C1 segment of cervical spinal cord (tissue), 14 donors: ENCODE results near the gene KRT23.

Experiments used
- DNase-seq, 14 donors: peaks; one replicate each; lab custom pipeline; 2025; lab: John Stamatoyannopoulos, UW

KRT23 gene

GRCh38 chr17:40937384-40937819 is at the start of gene KRT23:
Gene KRT23 (minus strand): TSS chr17:40937646. CDS start chr17:40936603, 1,043 bp downstream.
- no peak for DNase-seq

DNA sequence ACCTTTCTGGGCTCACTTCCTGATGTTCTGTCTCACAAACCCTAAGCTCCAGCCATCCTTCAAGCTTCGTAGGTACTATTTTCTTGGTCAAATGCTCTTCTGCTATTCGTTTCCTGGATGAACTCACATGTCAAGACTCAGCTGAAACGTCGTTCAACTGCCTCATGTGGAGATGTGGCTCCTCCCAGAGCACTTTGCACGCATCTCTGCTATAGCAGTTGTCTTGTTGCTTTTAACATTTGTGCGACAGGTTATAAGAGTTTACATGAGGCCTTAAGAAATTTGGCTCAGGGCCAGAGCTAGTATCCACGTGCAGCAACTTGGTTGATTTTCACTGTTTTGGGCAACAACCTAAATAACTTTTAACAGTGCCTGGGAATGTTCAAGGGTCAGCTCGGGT is 49.5 kb upstream of the KRT23 start:
- DNase-seq: no peak

DNA sequence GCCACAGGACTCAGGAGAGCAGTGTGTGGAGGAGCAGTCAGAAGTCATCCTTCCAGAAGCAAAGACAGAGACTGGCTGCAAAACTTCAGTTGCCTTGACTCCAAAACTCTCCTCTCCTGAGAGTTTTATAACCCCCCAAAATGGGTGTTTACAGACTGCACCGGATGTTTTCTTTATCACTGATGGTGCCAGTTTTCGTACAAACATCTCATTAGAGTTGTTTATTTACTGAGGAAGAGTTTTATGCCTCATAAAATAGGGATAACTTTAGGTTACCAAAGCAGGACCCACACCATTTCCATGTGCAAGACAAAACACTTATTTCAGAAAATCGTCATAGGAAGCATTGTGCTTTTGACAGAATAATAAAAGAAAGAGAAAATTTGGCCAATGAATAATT is 46.8 kb upstream of the KRT23 start, which contains the start of gene KRT40:
Gene KRT40, minus strand, starts transcription at position 101 of the 400 bp plus-strand sequence. Its CDS starts 53 bp downstream, at position 48.
- DNase-seq: no peak

GRCh38 chr17:40981115-40981514 is 43.7 kb upstream of the KRT23 start:
- no peak for DNase-seq

GRCh38 chr17:40980596-40980995 is 43.1 kb upstream of the KRT23 start:
- peak in 4 of 14 donors; percentile 3 to 15 (median 10) for DNase-seq

GRCh38 chr17:40980117-40980516 is 42.7 kb upstream of the KRT23 start:
- DNase-seq: no peak

GRCh38 chr17:40978575-40979151 is 41.2 kb upstream of the KRT23 start:
- no peak for DNase-seq

GRCh38 chr17:40975516-40975915 is 38.1 kb upstream of the KRT23 start:
- no peak for DNase-seq

DNA sequence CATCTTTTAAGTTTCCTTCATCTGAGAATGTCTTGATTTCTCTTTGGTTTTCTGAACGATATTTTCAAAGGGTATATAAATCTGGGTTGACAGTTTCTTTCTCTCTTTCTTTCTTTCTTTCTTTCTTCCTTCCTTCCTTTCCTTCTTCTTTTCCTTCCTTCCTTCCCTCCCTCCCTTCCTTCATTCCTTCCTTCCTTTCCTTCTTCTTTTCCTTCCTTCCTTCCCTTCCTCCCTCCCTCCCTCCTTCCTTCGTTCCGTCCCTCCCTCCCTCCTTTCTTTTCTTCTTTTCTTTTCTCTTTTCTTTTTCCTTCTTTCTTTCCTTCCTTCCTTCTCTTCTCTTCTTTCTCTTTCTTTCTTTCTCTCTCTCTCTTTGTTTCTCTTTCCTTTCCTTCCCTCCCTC is 36.9 kb upstream of the KRT23 start:
- no peak for DNase-seq

DNA sequence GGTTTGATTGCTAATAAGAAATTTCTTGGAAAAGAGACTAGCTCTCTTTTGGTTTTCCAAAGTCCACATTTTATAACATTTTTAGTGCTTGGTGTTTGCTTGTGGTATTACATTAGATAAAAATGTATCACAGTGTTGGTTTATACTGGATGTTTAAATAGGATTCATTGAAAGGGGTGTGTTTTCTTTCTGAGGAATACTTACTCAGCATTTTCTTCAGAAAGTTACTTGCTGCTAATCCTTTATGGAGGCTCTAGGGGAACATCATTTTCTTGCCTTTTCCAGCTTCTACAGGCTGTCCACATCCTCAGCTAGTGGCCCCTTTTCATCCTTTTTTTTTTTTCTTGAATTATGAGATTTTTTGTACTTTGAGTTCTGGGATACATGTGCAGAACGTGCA is 30.1 kb upstream of the KRT23 start:
- no peak for DNase-seq

- DNase-seq: no peak
Measured at GRCh38 chr17:40966848-40967247, 29.4 kb upstream of the KRT23 start, which contains the start of gene KRT39. Gene KRT39 (minus strand): TSS chr17:40966948. CDS start chr17:40966856, 92 bp downstream.

GRCh38 chr17:40963838-40964237 is 26.4 kb upstream of the KRT23 start:
- DNase-seq: no peak

- no peak for DNase-seq
Measured at GRCh38 chr17:40962059-40962561, 24.7 kb upstream of the KRT23 start.

GRCh38 chr17:40961591-40961990 is 24.1 kb upstream of the KRT23 start:
- DNase-seq: no peak

- DNase-seq: no peak
Measured at GRCh38 chr17:40960144-40960543, 22.7 kb upstream of the KRT23 start.

GRCh38 chr17:40958086-40958953 is 20.9 kb upstream of the KRT23 start:
- DNase-seq: no peak

GRCh38 chr17:40956401-40957254 is 19.2 kb upstream of the KRT23 start:
- no peak for DNase-seq

- no peak for DNase-seq
Measured at GRCh38 chr17:40953881-40954280, 16.4 kb upstream of the KRT23 start.

DNA sequence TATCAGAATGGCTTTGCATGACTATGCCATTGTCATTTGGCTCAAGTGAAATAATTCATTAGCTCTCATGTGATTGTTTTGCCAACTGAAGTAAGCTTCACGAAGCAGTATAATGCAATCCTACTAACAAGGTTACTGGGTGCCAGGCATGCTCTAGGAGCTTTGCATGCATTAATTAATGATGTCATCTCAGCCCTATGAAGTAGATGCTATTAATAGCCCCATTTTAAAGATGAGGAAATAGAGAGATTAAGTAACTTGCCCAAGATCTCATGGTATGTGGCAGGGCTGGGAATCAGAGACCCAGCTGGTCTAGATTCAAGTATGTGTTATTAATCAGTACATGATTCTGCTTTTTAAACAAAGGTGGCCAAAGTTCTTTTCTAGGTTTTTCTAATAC is 15.2 kb upstream of the KRT23 start:
- DNase-seq: no peak

DNA sequence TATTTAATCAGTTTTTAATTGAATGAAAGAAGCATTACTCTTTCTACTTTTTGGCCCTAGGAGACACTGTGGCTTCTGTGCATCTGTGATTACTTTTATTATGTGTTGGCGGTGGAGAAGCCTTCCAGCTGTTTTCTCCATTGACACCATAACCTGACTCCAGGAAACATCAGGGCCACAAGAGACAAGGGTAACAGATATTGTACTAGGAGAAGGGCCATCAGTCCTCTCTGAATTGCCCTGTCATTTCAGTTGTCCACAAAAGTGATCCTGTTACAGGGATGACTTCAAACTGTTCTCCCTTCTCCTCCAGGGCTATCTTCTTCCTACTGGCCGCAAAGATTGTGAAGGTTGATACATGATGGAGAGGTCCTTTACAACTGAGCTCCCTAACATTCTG is 14.7 kb upstream of the KRT23 start:
- no peak for DNase-seq

DNA sequence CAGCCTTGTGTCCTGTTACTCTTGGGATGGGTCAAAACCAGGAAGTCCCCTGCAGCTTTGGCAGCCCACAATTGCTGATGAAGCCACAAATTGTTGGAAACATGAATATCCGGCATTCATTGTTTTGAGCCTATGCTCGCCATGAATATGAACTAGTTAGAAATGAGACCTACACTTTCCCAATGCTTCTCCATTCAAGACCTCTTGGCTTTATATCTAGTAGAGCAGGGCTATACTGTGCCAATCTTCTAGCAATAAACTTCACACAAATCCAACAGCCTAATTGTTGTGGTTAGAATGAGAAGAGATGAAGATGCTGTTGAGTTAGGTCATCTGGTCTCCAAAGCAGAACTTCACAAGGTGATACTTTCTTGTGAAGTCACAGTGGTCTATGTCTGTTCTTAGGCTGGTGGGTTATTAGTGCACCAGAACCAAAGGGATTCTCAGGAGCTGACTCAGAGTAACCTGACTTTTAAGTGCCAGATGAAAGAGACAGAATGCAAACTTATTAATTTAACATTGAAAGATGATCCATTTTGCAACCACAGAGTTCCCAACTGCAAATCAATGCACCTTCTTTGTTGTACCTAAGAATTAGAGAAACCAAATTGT is 13.7 kb upstream of the KRT23 start:
- no peak for DNase-seq
